Measurements from ENCODE around the gene ATP6V1E1. TPM values are rescaled to one million over a fixed set of nuclear protein-coding genes. Genes with fewer than 3 reads are reported as not detected.

ATP6V1E1 gene
- total and polyA plus RNA-seq, 10 of the 15 experiments (the other 5 are each of a cell fraction or from before 2014, with no cell fraction given): 66.7 to 128 (median 87.9) TPM

DNA sequence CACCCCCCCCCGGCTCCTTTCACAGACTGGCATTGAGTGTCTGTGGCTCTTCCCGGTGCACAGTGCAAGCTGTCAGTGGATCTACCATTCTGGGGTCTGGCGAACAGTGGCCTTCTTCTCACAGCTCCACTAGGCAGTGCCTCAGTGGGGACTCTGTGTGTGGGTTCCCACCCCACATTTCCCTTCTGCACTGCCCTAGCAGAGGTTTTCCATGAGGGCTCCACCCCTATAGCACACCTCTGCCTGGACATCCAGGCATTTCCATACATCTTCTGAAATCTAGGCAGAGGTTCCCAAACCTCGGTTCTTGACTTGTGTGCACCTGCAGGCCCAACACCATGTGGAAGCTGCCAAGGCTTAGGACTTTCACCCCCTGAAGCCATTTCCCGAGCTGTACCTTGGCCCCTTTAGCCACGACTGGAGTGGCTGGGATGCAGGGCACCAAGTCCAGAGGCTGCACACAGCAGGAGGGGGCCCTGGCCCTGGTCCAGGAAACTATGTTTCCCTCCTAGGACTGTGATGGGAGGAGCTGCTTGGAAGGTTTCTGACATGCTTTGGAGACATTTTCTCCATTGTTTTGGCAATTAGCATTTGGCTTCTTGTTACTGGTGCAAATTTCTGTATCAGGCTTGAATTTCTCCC, 36.0 kb upstream of the ATP6V1E1 start (continued):
- TF ChIP-seq, protein P1, sequence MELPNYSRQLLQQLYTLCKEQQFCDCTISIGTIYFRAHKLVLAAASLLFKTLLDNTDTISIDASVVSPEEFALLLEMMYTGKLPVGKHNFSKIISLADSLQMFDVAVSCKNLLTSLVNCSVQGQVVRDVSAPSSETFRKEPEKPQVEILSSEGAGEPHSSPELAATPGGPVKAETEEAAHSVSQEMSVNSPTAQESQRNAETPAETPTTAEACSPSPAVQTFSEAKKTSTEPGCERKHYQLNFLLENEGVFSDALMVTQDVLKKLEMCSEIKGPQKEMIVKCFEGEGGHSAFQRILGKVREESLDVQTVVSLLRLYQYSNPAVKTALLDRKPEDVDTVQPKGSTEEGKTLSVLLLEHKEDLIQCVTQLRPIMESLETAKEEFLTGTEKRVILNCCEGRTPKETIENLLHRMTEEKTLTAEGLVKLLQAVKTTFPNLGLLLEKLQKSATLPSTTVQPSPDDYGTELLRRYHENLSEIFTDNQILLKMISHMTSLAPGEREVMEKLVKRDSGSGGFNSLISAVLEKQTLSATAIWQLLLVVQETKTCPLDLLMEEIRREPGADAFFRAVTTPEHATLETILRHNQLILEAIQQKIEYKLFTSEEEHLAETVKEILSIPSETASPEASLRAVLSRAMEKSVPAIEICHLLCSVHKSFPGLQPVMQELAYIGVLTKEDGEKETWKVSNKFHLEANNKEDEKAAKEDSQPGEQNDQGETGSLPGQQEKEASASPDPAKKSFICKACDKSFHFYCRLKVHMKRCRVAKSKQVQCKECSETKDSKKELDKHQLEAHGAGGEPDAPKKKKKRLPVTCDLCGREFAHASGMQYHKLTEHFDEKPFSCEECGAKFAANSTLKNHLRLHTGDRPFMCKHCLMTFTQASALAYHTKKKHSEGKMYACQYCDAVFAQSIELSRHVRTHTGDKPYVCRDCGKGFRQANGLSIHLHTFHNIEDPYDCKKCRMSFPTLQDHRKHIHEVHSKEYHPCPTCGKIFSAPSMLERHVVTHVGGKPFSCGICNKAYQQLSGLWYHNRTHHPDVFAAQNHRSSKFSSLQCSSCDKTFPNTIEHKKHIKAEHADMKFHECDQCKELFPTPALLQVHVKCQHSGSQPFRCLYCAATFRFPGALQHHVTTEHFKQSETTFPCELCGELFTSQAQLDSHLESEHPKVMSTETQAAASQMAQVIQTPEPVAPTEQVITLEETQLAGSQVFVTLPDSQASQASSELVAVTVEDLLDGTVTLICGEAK (IDR thresholded peaks at IDR 0.05; ENCODE audit: borderline replicate concordance): no peak
- TF ChIP-seq NFXL1 (IDR thresholded peaks at IDR 0.05; ENCODE audit: borderline replicate concordance) (no peak), EED (IDR thresholded peaks at IDR 0.05; ENCODE audit: low read depth) (no peak), RFX5 (IDR thresholded peaks at IDR 0.05; ENCODE audit: low read depth, low read length) (no peak), STAT1 (conservative IDR thresholded peaks at IDR 0.05) (no peak), POLR2AphosphoS2 (IDR thresholded peaks at IDR 0.05; ENCODE audit: low read depth, low read length) (no peak), RELA (IDR thresholded peaks at IDR 0.05; ENCODE audit: borderline replicate concordance, partially characterized antibody) (no peak), CREB1 (IDR thresholded peaks at IDR 0.05; ENCODE audit: low read depth) (no peak), MXI1 (IDR thresholded peaks at IDR 0.05; ENCODE audit: low read depth, low read length) (no peak), IKZF2 (IDR thresholded peaks at IDR 0.05) (no peak), KAT2A (conservative IDR thresholded peaks at IDR 0.05; ENCODE audit: control insufficient read depth, low read depth, low read length) (no peak)
- TF ChIP-seq, protein P2, sequence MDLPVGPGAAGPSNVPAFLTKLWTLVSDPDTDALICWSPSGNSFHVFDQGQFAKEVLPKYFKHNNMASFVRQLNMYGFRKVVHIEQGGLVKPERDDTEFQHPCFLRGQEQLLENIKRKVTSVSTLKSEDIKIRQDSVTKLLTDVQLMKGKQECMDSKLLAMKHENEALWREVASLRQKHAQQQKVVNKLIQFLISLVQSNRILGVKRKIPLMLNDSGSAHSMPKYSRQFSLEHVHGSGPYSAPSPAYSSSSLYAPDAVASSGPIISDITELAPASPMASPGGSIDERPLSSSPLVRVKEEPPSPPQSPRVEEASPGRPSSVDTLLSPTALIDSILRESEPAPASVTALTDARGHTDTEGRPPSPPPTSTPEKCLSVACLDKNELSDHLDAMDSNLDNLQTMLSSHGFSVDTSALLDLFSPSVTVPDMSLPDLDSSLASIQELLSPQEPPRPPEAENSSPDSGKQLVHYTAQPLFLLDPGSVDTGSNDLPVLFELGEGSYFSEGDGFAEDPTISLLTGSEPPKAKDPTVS (IDR thresholded peaks at IDR 0.05; ENCODE audit: low read depth, low read length): no peak

Measured in GM12878 (cell line).